Colonic mucosa (tissue), 4 donors: ENCODE data around the gene RYR1. TPM values are rescaled to one million over a fixed set of nuclear protein-coding genes. Genes with fewer than 3 reads are reported as not detected.

Source experiments
- DNase-seq: peaks from one replicate; pipeline ENCODE4 v3.0.0-alpha.2; 2020
- H3K27ac ChIP-seq: fragments of 200-600 bp; one replicate; pipeline ENCODE4 v1.8.0; 2021
- H3K27me3 ChIP-seq: fragments of 200-600 bp; one replicate; pipeline ENCODE4 v1.8.0; 2021
- H3K36me3 ChIP-seq: fragments of 200-600 bp; one replicate; pipeline ENCODE4 v1.8.0; 2021
- H3K4me1 ChIP-seq: fragments of 200-600 bp; one replicate; pipeline ENCODE4 v1.8.0; 2021; ENCODE audit warnings: mild to moderate bottlenecking
- H3K4me3 ChIP-seq: fragments of 200-600 bp; one replicate; pipeline ENCODE4 v1.8.0; 2021
- H3K9ac ChIP-seq, 2 donors: one replicate each; pipeline ENCODE4 v1.7.0; 2013; ENCODE audit warnings: control low read depth in 2 of 2, low read depth in 2 of 2, low read length in 2 of 2
- H3K9me3 ChIP-seq: fragments of 200-600 bp; one replicate; pipeline ENCODE4 v1.8.0; 2021
- intact Hi-C: fragments of 100-400 bp; cut with DNase I; formaldehyde crosslinking; loops from one replicate; pipeline ENCODE4 v1.14.1; 2022
- total RNA-seq, 2 donors: library from RNA; stranded (reverse); fragmentation: NEBNext Ultra II Directional in 1 of 2; extraction: Animal tissue kit (Norgen Biotek cat#: 25700) in 1 of 2; gene quantifications; one replicate each; pipeline ENCODE4 v1.2.1, GENCODE V29; 2021
- TF ChIP-seq, protein P1 (sequence below): fragments of 200-600 bp; IDR thresholded peaks from one replicate; pipeline ENCODE4 v1.8.0; 2022; ENCODE audit warnings: antibody characterized with exemption, mild to moderate bottlenecking
- donor health status: healthy.
- donor health status: DM: no; HTN: no; CAD: no.
- donor health status: DM: no; HTN: no; CAD: no.

The RYR1 gene
- total RNA-seq, 2 donors from 2014 or later, result 0.64 to 0.89 TPM

- intact Hi-C loops, result no loop called here
- Histone ChIP-seq H3K36me3 (no peaks in the 10 kb centered on the region), H3K4me3 (no peak overlapping the region), H3K4me1 (no peaks in the 10 kb centered on the region), H3K9me3 (no peaks in the 10 kb centered on the region), H3K27ac (no peak overlapping the region), H3K27me3 (no peaks in the 10 kb centered on the region), H3K9ac (no peak overlapping the region)
- TF ChIP-seq, protein P1, sequence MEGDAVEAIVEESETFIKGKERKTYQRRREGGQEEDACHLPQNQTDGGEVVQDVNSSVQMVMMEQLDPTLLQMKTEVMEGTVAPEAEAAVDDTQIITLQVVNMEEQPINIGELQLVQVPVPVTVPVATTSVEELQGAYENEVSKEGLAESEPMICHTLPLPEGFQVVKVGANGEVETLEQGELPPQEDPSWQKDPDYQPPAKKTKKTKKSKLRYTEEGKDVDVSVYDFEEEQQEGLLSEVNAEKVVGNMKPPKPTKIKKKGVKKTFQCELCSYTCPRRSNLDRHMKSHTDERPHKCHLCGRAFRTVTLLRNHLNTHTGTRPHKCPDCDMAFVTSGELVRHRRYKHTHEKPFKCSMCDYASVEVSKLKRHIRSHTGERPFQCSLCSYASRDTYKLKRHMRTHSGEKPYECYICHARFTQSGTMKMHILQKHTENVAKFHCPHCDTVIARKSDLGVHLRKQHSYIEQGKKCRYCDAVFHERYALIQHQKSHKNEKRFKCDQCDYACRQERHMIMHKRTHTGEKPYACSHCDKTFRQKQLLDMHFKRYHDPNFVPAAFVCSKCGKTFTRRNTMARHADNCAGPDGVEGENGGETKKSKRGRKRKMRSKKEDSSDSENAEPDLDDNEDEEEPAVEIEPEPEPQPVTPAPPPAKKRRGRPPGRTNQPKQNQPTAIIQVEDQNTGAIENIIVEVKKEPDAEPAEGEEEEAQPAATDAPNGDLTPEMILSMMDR, result no peak
- DNase-seq, result no peak
These were observed 63.4 kb downstream of the RYR1 start for GRCh38 chr19:38496603-38497487.

GRCh38 chr19:38497907-38498306, 64.4 kb downstream of the RYR1 start:
- no peak overlapping the region for H3K27ac ChIP-seq
- no peak for DNase-seq
- intact Hi-C loops, result no loop called here
- H3K36me3 ChIP-seq, result no peaks in the 10 kb centered on the region
- no peak overlapping the region for H3K4me3 ChIP-seq
- no peaks in the 10 kb centered on the region for H3K27me3 ChIP-seq
- H3K4me1 ChIP-seq, result no peaks in the 10 kb centered on the region
- TF ChIP-seq, protein P1, result no peak
- H3K9me3 ChIP-seq, result no peaks in the 10 kb centered on the region
- no peak overlapping the region for H3K9ac ChIP-seq

GRCh38 chr19:38499532-38499931, 66.0 kb downstream of the RYR1 start:
- DNase-seq, result no peak
- no peak overlapping the region for H3K9ac ChIP-seq
- TF ChIP-seq, protein P1, result no peak
- H3K36me3 ChIP-seq, result no peaks in the 10 kb centered on the region
- intact Hi-C loops, result no loop called here
- no peak overlapping the region for H3K27ac ChIP-seq
- no peaks in the 10 kb centered on the region for H3K4me1 ChIP-seq
- no peaks in the 10 kb centered on the region for H3K27me3 ChIP-seq
- no peaks in the 10 kb centered on the region for H3K9me3 ChIP-seq
- H3K4me3 ChIP-seq, result no peak overlapping the region

GRCh38 chr19:38500450-38500849, 67.0 kb downstream of the RYR1 start:
- no peak overlapping the region for H3K9ac ChIP-seq
- H3K27me3 ChIP-seq, result no peaks in the 10 kb centered on the region
- TF ChIP-seq, protein P1, result no peak
- H3K9me3 ChIP-seq, result no peaks in the 10 kb centered on the region
- DNase-seq, result no peak
- intact Hi-C loops, result no loop called here
- no peak overlapping the region for H3K4me3 ChIP-seq
- H3K27ac ChIP-seq, result no peak overlapping the region
- no peaks in the 10 kb centered on the region for H3K4me1 ChIP-seq
- H3K36me3 ChIP-seq, result no peaks in the 10 kb centered on the region

- no peak overlapping the region for H3K27ac ChIP-seq
- no peaks in the 10 kb centered on the region for H3K4me1 ChIP-seq
- no peaks in the 10 kb centered on the region for H3K27me3 ChIP-seq
- no peak for DNase-seq
- H3K4me3 ChIP-seq, result no peak overlapping the region
- H3K36me3 ChIP-seq, result no peaks in the 10 kb centered on the region
- TF ChIP-seq, protein P1, result no peak
- no peaks in the 10 kb centered on the region for H3K9me3 ChIP-seq
- no peak overlapping the region for H3K9ac ChIP-seq
- intact Hi-C loops, result no loop called here
These were observed 69.1 kb downstream of the RYR1 start for GRCh38 chr19:38502410-38503076.
